ENCODE data around the gene PSMD13. TPM values are rescaled to one million over a fixed set of nuclear protein-coding genes. Genes with fewer than 3 reads are reported as not detected.

PSMD13 gene
- total and polyA plus RNA-seq, 2 of the 13 experiments (the other 11 are each of a cell fraction or from before 2014, with no cell fraction given): 83.0 to 117 TPM

GRCh38 chr11:235180-235579 lies 1.6 kb upstream of the PSMD13 start:
- H3K4me2 ChIP-seq (ENCODE audit: low read depth, low read length): peak overlapping the region; percentile 71
- H4K20me1 ChIP-seq (ENCODE audit: insufficient read depth, low read length): no peaks in the 10 kb centered on the region
- ATAC-seq (no peak), DNase-seq (ENCODE audit: low spot score) (no peak), FAIRE-seq (no peak)
- peaks cover 34% of the 10 kb centered on the region for H3K4me1 ChIP-seq (ENCODE audit: insufficient read depth, low read length)
- peak overlapping the region; percentile 95 for H3K27ac ChIP-seq (ENCODE audit: extremely low read length, insufficient read depth, low read length)
- peak overlapping the region; percentile 64 to 91 (median 73) for H3K4me3 ChIP-seq (replicated peaks in 1 of 3; ENCODE audit: insufficient read depth in 1 of 3, low read depth in 2 of 3, low read length in 3 of 3)
- in situ Hi-C loops (cut with HindIII; ENCODE audit: extremely low pct_ligation_motif_present, low pct_unique_long_range_greater_than_20kb): no loop called here
- H3K27me3 ChIP-seq (ENCODE audit: control insufficient read depth in 1 of 2, insufficient read depth in 2 of 2, low read length in 2 of 2): no peaks in the 10 kb centered on the region; a peak in 1 of 5 replicates
- peak overlapping the region; percentile 91 for H3K9ac ChIP-seq (ENCODE audit: insufficient read depth, low read depth, low read length)
- 11% methylated on average over 8 of the region's 8 CpGs for WGBS (ENCODE audit: low lambda C conversion rate)
- intact Hi-C loops (cut with micrococcal nuclease; ENCODE audit: unreplicated experiment): no loop called here
- H2AFZ ChIP-seq (ENCODE audit: low read length): no peak overlapping the region
- CTCF ChIA-PET (ENCODE audit: low intra/inter-chr PET ratio, low total read pairs): no interaction called here
- H3K36me3 ChIP-seq (replicated peaks in 1 of 2; ENCODE audit: control insufficient read depth in 1 of 2, insufficient read depth in 2 of 2, low read length in 2 of 2): peaks cover under 1 to 8% of the 10 kb centered on the region in 2 experiments; a peak in 2 of 5 replicates
- TSS peak; percentile 78 for BruUV-seq (replicated peaks)
- TF ChIP-seq ZFY (CRISPR knock-in tag; IDR thresholded peaks at IDR 0.05) (no peak), HNF4A (CRISPR knock-in tag; IDR thresholded peaks at IDR 0.05) (peak; percentile 32; the same call in 1 of the 2 replicates), ZMYM2 (CRISPR knock-in tag; IDR thresholded peaks at IDR 0.05) (0 out of 2 replicates have a peak, but pooled peaks have one; percentile 51), SALL1 (CRISPR knock-in tag; IDR thresholded peaks at IDR 0.05) (0 out of 2 replicates have a peak, but pooled peaks have one; percentile 23), CEBPG (CRISPR knock-in tag; IDR thresholded peaks at IDR 0.05) (peak; percentile 25; the same call in 1 of the 2 replicates)
- POLR2A ChIA-PET: interaction anchor here (0.8 to 3.1 kb wide), 7 partner anchors 19 to 180 kb away, joined by 3 to 20 read pairs (median 4); partner anchors contain the start of genes BET1L, RIC8A and SIGIRR
- H3K79me2 ChIP-seq (ENCODE audit: insufficient read depth, low read length): peaks cover 27% of the 10 kb centered on the region
- no peaks in the 10 kb centered on the region for H3K9me3 ChIP-seq (ENCODE audit: low read length)

GRCh38 chr11:235609-235996 lies 1.2 kb upstream of the PSMD13 start:
- Histone ChIP-seq H3K79me2 (ENCODE audit: insufficient read depth, low read length) (peaks cover 27% of the 10 kb centered on the region), H3K9me3 (ENCODE audit: low read length) (no peaks in the 10 kb centered on the region), H2AFZ (ENCODE audit: low read length) (peak overlapping the region; percentile 7), H3K27ac (ENCODE audit: extremely low read length, insufficient read depth, low read length) (peak overlapping the region; percentile 95), H3K36me3 (replicated peaks in 1 of 2; ENCODE audit: control insufficient read depth in 1 of 2, insufficient read depth in 2 of 2, low read length in 2 of 2) (peaks cover 1 to 11% of the 10 kb centered on the region in 2 experiments; a peak in 3 of 5 replicates), H3K4me1 (ENCODE audit: insufficient read depth, low read length) (peaks cover 34% of the 10 kb centered on the region), H3K27me3 (ENCODE audit: control insufficient read depth in 1 of 2, insufficient read depth in 2 of 2, low read length in 2 of 2) (no peaks in the 10 kb centered on the region; a peak in 1 of 5 replicates), H3K4me2 (ENCODE audit: low read depth, low read length) (peak overlapping the region; percentile 71), H4K20me1 (ENCODE audit: insufficient read depth, low read length) (no peaks in the 10 kb centered on the region), H3K9ac (ENCODE audit: insufficient read depth, low read depth, low read length) (peak overlapping the region; percentile 91), H3K4me3 (replicated peaks in 1 of 3; ENCODE audit: insufficient read depth in 1 of 3, low read depth in 2 of 3, low read length in 3 of 3) (peak overlapping the region; percentile 64 to 91 (median 73))
- DNase-seq (ENCODE audit: low spot score) (no peak), FAIRE-seq (peak; percentile 32), ATAC-seq (peak; percentile 28)
- in situ Hi-C loops (cut with HindIII; ENCODE audit: extremely low pct_ligation_motif_present, low pct_unique_long_range_greater_than_20kb) (no loop called here), intact Hi-C loops (cut with micrococcal nuclease; ENCODE audit: unreplicated experiment) (no loop called here)
- no TSS peak for BruUV-seq (replicated peaks)
- CTCF ChIA-PET (ENCODE audit: low intra/inter-chr PET ratio, low total read pairs): no interaction called here
- 2% methylated on average over 13 of the region's 13 CpGs for WGBS (ENCODE audit: low lambda C conversion rate)
- POLR2A ChIA-PET: interaction anchor here (0.8 to 3.1 kb wide), 6 partner anchors 19 to 73 kb away, joined by 3 to 20 read pairs (median 4); partner anchors contain the start of genes BET1L and RIC8A
- TF ChIP-seq ZZZ3 (CRISPR knock-in tag; IDR thresholded peaks at IDR 0.05; ENCODE audit: borderline replicate concordance): no peak
- no peak for TF ChIP-seq MLLT10 (CRISPR knock-in tag; IDR thresholded peaks at IDR 0.05)
- TF ChIP-seq SETDB1 (CRISPR knock-in tag; IDR thresholded peaks at IDR 0.05; ENCODE audit: borderline replicate concordance): no peak
- TF ChIP-seq HOXA5 (CRISPR knock-in tag; IDR thresholded peaks at IDR 0.05): no peak
- TF ChIP-seq ZSCAN5A (CRISPR knock-in tag; IDR thresholded peaks at IDR 0.05; ENCODE audit: borderline replicate concordance): no peak
- TF ChIP-seq ZNF724P (CRISPR knock-in tag; IDR thresholded peaks at IDR 0.05; ENCODE audit: borderline replicate concordance): 0 out of 2 replicates have a peak, but pooled peaks have one; percentile 26
- no peak for TF ChIP-seq BHLHE40 (IDR thresholded peaks at IDR 0.05; ENCODE audit: low read length)
- peak; percentile 15; the same call in 1 of the 2 replicates for TF ChIP-seq ATF2 (CRISPR knock-in tag; IDR thresholded peaks at IDR 0.05)
- no peak for TF ChIP-seq ZNF567 (CRISPR knock-in tag; IDR thresholded peaks at IDR 0.05; ENCODE audit: borderline replicate concordance)
- peak; percentile 21; the same call in 1 of the 2 replicates for TF ChIP-seq SAP130 (CRISPR knock-in tag; IDR thresholded peaks at IDR 0.05; ENCODE audit: low read depth)

Measured in HepG2 (cell line).